Stromal cell of bone marrow (primary cell): ENCODE data around the gene FCRLB.
"Not testable (repeated sequence)": the region's sequence is repeated elsewhere in the genome, so short reads cannot be mapped to it uniquely, and the experiment has no call there.

Source experiments
- DNase-seq: peaks from one replicate; pipeline ENCODE4 v3.0.0-alpha.2; 2012; ENCODE audit warnings: low read depth

Gene FCRLB

DNA sequence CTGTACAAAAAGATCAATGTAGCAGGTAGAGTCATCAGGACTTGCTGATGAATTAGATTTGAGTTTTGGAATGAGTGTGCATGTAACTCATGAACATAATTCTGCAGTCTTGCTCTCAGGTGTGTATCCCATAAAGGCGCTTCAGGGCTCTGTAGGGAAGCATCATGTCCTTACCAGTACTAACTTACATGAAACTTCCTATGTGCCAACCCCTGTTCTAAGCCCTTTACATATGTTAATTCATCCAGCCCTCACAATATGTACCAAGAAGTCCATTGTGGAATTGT, 2.1 kb upstream of the FCRLB start:
- no peak for DNase-seq

DNA sequence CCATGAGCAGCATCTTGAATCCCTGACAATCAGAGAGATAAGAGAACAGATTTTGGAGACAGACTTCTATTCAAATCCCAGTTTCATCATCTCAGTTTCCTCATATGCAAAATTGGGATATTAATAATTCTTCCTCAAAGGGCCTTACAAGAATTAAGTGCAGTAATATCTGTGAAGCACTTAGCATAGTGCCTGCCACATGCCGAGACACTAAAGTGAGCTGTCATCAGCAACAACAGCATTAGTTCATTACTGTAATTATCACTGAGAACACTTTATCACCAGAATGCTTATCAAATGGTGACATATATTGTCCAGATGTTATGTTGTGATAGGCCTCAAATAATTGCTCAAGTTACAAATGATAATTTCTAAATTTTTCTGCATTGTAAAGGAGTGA, 922 bp upstream of the FCRLB start:
- DNase-seq = no peak

DNA sequence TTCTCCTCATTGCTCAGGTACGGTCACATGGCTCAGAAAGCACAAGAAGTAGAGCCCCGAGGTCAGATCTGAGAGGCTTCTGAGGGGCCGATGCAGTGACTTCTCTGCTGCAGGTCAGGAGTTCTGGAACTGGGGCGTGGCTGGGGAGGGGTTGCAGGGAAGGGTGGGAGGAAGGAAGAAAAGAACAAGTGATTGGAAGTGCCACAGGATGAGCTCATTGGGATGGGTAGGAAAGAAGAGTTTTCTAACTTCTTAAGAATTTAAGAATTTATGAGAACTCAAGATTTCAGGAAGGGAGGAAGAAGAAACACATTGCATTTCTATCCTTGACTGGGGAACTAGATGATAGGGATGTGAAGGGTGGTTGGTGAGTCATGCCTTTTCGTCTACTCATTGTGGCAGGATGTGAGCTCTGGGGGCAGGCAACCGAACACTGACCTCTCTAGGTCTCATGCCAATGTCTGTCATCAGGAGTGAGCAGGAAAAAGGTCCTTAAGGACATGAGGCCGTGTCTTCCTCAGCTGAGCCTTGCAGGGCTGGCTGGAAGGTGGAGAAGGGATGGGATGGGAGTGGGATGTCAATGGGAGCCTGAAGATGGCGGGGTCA, 497 bp downstream of the FCRLB start:
- peak; percentile 84 for DNase-seq

DNA sequence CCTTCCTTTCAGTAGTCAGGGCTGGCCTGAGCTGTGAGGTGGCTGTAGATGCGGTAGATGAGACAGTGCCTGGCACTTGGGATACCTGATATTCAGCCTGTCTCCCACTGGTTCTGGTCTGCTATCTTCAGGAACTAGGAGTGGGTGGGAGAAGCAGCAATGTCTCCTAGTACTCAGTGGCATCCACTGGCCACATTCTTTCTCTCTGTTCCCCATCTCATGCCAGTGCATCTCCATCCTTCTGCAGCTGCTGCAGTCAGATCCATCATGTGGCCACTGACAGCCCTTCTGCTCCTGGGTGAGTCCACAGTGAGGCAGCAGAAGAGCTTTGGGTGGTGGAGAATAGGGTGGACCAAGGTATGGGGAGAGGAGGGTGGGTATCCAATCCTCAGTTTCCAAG, 1.1 kb downstream of the FCRLB start:
- DNase-seq = no peak

DNA sequence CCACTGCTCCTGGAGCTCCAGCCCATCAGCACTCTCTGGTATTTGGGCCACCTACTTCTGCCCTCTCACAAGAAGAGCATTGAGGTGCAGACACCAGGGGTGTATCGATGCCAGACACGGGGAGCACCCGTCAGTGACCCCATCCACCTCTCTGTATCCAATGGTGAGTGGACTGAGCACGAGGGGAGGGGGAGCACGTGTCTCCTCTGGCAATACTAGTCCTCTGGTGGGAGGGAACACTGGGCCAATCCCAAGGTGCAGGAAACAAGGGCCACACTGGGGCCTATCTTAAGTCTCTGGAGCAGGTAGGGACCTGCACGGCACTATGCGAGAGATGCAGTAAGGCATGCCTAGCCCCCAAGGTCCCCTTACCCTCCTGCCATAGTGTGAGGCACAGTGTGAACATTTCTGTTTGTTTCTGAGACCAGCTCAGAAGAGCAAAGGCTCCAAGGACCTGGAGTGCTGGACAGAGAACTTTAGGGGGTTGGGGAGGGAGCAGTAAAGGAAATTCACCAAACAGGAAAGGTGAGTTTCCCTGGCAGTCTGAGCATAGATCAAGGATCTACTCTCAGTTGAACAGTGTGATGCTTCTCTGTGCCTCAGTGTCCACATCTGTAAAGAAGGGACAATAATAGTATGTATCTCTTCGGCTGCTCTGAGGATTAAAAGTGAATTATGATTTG, 2.3 kb downstream of the FCRLB start:
- no peak for DNase-seq

DNA sequence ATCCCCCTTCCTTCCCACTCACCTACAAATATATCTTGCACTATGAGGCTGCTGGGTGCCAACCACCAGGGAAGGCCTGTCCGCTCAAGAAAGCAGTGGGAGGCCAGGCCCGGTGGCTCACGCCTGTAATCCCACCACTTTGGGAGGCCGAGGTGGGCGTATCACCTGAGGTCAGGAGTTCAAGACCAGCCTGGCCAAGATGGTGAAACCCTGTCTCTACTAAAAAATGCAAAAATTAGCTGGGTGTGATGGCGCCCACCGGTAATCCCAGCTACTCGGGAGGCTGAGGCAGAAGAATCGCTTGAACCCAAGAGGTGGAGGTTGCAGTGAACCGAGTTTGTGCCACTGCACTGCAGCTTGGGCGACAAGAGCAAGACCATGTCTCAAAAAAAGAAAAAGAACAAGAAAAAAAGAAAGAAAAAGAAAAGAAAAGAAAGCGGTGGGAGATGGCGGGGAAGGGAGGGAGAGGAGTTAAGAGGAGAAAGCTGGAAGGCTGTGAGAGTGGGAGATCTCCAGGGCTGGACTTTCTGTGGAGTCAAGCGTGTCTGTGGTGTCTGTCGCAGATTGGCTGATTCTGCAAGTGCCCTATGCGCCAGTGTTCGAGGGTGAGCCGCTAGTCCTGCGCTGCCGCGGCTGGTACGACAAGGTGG, 4.0 kb downstream of the FCRLB start:
- not testable (repeated sequence) for DNase-seq

DNA sequence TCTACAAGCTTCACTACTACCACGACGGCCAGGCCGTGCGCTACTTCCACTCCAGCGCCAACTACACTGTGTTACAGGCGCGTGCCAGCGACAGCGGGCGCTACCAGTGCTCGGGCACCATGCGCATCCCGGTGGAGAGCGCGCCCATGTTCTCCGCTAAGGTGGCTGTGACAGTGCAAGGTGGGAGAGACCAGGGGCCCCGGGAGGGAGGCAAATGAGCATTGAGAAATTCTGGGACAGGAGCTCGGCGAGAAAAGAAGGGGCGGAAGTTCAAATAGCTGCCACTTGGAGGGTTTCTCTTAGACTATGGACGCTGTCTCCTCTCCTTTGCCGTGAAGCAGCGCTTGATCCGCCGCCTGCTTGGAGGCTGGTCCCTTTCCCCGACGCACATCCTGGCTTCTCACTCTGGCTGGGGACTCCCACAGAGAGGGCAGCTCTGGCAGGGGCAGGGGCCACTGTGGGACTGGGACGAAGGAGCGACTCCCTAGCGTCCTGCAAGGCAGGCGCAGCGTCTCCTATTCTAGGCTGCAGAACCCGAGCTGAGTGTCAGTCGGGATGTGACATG, 4.6 kb downstream of the FCRLB start:
- DNase-seq = peak; percentile 19

DNA sequence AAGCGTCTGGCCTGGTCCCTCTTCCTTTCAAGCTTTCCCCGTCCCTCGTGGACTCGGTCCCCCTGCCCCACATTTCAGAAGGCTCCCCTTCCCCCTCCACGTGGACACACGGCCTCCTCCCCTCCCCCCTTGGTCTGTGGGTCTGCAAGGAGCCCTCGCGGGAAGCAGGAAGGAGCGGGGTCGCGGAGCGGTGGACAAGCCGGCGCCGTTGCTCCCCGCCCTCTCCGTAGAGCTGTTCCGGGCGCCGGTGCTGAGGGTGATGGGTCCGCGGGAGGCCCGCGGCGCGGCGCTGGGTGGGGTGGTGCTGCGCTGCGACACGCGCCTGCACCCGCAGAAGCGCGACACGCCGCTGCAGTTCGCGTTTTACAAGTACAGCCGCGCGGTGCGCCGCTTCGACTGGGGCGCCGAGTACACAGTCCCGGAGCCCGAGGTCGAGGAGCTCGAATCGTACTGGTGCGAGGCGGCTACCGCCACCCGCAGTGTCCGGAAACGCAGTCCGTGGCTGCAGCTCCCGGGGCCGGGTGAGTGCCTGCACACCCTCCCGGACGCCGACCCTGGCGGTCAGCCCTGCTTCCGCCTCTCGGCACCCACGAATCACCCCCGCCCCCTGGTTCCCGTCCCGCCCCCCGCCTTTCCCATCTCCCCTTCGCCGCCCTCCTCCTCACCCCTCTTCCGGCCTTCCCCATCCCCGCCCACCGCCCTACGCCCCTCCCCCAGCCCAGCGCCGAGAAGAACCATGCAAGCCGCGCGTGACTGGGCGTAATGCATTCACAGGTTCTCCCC, 5.3 kb downstream of the FCRLB start:
- peak; percentile 66 for DNase-seq

DNA sequence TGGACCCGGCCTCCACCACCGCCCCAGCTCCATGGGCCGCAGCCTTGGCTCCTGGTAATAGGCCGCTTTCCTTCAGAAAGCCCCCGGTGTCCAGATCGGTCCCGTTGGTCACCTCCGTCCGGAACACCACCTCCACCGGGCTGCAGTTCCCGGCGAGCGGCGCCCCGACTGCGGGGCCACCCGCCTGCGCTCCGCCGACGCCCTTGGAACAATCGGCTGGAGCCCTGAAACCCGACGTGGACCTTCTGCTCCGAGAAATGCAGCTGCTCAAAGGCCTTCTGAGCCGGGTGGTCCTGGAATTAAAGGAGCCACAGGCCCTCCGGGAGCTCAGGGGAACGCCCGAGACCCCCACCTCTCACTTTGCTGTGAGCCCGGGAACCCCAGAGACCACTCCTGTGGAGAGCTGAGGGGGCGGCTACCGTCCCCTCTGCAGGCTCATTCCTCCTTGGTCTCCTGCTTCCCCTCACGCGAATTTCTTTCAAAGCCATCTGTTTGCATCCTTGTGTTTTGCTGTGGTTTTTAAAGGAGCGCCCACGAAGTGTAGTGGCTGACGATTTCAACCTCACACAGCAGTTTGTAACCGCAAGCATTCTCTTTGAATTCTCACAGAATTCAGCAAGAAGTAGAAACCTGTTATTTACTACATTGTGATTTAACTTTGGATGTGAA, 6.0 kb downstream of the FCRLB start:
- peak; percentile 43 for DNase-seq

DNA sequence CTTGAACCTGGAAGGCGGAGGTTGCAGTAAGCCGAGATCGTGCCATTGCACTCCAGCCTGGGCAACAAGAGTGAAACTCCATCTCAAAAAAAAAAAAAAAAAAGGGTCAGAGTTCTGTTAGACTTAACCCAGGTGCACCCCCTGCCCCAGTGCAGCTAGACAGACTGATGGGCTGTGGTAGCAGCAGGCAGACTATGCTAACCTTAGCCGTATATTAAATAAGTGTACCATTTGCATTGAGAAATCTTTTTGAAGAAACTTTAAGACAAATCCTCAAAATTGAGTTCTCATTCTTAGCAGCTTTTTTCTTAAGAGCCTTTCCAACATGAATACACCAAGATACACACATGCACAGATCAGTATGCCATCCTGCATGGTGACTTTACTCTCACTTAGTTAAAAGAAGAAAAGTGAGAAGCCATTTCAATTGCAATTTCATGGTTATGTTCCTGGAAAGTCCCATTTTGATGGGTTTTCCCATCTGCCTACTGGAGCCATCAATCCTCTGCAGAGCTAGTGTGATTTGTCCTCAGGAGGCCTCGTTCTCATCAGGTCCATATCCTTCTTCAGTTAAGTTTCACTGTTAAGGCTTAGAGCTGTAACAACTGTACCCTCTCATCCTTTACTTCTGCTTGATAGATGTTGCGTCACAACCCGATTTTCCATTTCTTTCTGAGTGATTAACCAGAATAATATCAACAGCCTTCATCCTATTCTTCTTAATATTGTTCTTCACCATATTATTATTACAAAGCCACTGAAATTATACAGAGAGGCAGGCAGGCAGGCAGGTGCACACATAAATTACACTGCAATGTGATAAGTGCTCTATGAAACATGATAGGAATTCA, 7.3 kb downstream of the FCRLB start:
- no peak for DNase-seq

DNA sequence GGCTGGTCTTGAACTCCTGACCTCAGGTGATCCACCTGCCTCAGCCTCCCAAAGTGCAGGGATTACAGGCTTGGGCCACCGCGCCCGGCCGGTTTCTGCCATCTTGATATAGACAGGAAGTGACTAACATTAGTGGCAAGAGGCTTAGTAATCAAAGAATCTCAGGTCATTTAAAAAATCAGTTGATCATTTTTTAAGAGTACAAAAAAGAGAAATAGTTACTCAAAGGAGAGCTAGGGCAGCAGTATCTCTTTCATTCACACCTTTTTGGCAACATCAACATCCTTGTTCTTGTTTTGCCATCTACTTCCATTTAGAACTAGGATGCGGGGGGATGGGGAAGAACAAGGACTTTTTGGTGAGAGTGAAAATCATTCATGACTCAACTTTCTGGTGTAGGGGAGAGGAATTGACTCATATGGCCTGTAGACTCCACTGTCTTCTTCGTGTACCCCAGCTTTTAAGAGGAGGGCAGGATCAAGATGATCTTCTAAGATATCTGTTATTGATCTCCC, 8.8 kb downstream of the FCRLB start:
- DNase-seq = peak; percentile 25

DNA sequence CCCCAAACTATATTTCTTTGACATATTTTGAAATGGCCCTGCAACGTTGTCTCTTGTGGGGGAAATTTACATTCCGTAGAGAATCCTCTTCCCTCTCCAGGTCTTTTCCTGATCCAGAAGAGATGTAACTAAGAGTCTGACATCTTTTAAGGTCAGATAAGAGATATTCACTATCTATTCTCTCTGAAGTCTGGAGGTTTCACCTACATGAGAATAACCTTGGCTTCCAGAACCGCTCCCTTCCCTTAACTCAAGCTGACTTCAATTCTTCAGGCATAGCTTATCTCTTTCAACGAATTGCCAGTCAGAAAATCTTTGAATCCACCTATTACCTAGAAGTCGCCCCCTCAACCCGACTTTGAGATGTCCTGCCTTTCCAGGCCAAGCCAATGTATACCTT, 9.9 kb downstream of the FCRLB start:
- DNase-seq = no peak

DNA sequence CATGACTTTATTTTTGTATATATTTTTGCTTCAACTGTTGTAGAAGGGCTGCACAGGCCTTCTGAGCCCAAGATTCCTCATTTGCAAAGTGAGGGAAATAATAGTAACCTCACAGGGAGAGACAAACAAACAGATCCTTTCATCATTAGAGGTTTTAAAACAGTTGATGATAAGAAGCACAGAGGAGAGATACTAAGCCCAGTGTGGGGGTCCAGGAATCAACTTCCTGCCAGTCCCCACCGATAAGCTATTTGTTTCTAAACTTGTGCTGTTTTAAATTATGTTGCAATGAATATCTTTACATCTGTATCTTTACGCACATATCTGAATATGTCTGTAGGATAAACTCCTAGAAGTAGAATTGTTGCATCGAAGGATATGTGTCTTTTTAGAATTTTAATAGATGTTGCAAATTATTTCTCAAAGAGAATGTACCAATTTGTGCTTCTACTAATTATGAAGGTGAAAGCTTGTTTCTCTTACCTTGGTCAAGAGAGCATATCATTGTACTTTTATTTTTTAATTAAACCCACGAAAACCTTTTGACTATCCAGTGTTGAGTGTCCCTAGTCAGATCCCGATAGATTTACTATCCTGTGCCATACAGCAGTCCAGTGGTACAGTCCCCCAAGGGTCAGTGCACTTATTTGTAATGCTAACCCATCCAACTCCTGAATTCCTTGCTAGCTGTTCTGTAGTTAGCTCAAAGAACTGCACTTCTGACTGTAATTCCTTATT, 10.8 kb downstream of the FCRLB start:
- DNase-seq = no peak

DNA sequence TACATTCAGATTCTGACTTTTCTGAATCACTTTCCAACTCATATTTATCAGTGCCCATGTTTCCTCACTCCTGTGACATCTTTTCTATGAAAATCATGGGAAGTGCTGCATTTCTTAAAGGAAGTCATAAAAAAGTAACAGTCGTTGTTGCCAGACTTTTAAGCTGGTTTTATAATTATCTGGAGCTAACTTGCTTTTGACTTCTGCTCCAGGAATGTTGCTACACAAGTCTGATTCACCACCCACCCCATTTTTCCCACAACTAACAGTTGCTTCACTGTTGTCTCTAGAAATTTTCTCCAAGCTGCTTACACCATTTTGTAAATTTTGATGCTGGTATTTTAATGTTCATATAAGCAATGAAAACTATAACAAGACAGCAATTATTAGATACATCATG, 12.2 kb downstream of the FCRLB start:
- peak; percentile 91 for DNase-seq

DNA sequence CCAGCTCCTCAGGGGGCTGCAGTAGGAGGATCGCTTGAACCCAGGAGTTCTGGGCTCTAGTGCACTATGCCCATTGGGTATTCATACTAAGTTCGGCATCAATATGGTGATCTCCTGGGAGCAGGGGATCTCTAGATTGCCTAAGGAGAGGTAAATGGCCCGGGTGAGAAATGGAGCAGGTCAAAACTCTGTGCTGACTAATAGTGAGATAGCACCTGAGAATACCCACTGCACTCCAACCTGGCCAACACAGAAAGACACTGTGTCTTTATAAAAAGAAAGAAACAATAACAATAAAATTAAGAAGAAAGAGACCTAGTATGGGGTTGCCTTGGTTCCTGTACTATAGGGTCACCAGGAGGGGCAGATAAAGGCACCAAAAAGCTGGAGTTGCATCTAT, 14.5 kb downstream of the FCRLB start:
- no peak for DNase-seq

DNA sequence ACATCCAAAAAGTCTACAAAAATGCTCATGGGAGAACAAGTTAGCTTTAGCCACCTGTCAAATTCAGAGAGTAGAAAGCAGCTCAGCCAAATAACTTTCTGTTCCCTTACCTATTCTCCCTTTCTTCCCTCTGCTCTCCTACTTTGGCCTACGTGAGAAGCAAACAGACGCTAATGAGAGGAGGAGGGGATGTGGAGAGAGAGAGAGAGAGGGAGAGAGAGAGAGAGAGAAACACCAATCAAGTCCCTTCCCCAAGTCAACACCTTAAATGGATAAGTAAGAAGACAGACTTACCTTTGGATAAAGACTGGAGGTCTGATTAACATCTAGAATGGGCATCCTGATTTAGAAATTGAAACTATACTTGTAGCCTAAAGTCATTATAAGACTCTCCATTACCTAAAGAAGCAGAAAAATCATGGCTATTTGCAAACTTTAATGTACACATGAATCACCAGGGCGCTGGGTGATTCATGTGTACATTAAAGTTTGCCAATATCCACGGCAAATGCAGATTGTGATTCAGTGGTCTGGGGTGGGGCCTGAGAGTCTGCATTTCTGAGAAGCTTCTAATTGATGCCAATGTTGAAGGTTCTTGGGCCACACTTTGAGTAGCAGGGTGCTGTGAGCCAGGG, 15.1 kb downstream of the FCRLB start:
- no peak for DNase-seq

DNA sequence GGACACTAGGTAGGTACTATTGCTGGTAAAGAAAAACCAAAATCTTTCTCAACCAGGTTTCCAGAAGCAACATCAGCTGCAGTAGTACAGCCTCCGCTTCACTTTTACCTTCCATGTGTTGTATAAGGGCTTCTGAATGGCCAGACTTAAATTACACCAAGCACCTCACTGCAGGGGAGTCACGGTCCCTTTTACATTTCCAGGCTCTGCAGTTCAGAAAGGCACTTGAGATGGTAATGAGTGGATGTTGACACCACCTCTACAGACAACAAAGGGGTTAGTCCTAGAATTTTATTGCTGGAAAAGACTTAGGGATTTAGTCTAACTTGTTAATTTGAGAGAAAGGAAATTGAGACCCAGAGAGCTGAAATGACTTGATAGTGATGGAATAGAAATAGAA, 16.3 kb downstream of the FCRLB start:
- no peak for DNase-seq

DNA sequence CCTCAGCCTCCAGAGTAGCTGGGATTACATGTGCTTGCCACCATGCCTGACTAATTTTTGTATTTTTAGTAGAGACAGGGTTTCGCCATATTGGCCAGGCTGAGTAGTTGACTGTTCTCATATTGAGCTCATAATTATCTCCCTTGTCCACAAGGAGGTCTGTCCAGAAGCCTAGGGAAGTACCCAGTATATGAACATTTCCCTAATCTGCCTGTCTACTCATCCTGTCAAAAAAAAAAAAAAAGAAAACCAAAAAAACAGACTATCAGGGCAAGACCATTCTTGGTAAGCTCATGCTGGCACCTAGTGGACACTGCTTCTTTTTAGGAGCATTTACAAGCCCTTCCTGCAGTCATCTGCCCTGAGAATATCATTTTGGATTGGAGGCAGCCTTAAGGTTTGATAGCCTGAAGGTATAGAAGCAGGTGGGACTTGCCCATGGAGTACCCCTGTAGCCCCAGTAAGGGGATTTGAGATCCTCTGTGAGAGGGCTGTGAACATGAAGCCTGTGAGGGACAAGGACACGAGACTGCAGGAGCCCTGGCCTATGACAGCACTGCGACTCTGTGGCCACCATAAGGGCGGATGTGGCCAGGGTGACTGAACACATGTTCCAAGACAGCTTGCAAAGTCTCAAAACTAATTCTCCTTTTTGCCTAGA, 17.4 kb downstream of the FCRLB start:
- peak; percentile 72 for DNase-seq

DNA sequence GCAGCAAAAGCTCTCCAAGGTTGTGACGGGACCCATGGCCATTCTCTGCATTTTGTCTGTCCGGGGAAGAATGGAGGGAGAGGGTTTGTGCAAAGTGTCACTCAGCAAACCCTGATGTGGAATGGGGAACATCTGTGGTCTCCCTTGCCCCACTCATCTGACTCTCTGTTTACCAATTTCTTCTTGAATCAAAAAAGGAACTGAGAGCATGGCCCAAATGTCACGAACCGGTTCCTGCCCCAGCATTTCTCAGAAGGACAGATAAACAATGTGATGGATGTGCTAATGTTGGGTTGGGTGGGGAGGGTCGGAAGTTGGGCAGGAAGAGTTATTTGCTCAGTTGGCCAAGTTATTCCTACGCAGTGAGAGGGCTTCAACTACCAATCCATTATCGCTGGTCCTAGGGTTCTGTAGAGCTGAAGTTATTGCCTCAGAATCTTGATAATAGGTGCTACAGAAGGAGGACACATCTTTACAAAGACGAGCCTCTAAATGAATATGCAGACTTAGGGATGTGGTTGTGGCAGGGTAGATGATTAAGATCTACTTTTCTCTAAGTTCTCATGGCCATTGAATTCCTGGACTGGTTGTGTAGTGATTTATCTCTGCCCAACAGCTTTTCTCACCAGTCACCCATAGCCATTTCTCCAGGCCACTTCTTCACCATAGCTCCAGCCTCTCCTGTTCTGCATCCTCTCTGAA, 18.7 kb downstream of the FCRLB start:
- no peak for DNase-seq
